IPS-NIHi7 (cell line): ENCODE measurements around the gene PIPOX.

Experiments used
- DNase-seq: peaks from one replicate; pipeline ENCODE4 v3.0.0; 2012; ENCODE audit warnings: mixed read lengths; ENCODE audit errors: extremely low spot score

The PIPOX gene

GRCh38 chr17:29048440-29049368 is 5.8 kb downstream of the PIPOX start:
- no peak for DNase-seq

GRCh38 chr17:29049541-29050145 is 6.7 kb downstream of the PIPOX start:
- no peak for DNase-seq

- DNase-seq, result no peak
Observed at GRCh38 chr17:29050176-29050575, 7.2 kb downstream of the PIPOX start.

- no peak for DNase-seq
Observed at GRCh38 chr17:29051194-29051593, 8.3 kb downstream of the PIPOX start.

GRCh38 chr17:29051731-29052130 is 8.8 kb downstream of the PIPOX start:
- DNase-seq, result no peak

- DNase-seq, result no peak
Observed at GRCh38 chr17:29054835-29055234, 11.9 kb downstream of the PIPOX start.

GRCh38 chr17:29057361-29057760 is 14.4 kb downstream of the PIPOX start:
- DNase-seq, result no peak

- DNase-seq, result no peak
Observed at GRCh38 chr17:29058391-29058790, 15.4 kb downstream of the PIPOX start.

GRCh38 chr17:29059281-29059680 is 16.3 kb downstream of the PIPOX start:
- no peak for DNase-seq

- no peak for DNase-seq
Observed at GRCh38 chr17:29060475-29060874, 17.5 kb downstream of the PIPOX start.

GRCh38 chr17:29061036-29061435 is 18.1 kb downstream of the PIPOX start:
- DNase-seq, result no peak

GRCh38 chr17:29062215-29062614 is 19.3 kb downstream of the PIPOX start:
- no peak for DNase-seq

GRCh38 chr17:29063992-29064391 is 21.1 kb downstream of the PIPOX start:
- no peak for DNase-seq

GRCh38 chr17:29066047-29066446 is 23.1 kb downstream of the PIPOX start:
- DNase-seq, result no peak

GRCh38 chr17:29066606-29067005 is 23.7 kb downstream of the PIPOX start:
- DNase-seq, result no peak

GRCh38 chr17:29068818-29069217 is 25.9 kb downstream of the PIPOX start:
- no peak for DNase-seq

GRCh38 chr17:29069526-29070041 is 26.6 kb downstream of the PIPOX start:
- DNase-seq, result peak; percentile 66

- no peak for DNase-seq
Observed at GRCh38 chr17:29070308-29070707, 27.4 kb downstream of the PIPOX start.

- DNase-seq, result no peak
Observed at GRCh38 chr17:29070781-29071180, 27.8 kb downstream of the PIPOX start.

GRCh38 chr17:29071303-29071702 is 28.4 kb downstream of the PIPOX start:
- DNase-seq, result no peak

GRCh38 chr17:29073045-29073444 is 30.1 kb downstream of the PIPOX start:
- DNase-seq, result no peak

- DNase-seq, result no peak
Observed at GRCh38 chr17:29073520-29073919, 30.6 kb downstream of the PIPOX start.

- no peak for DNase-seq
Observed at GRCh38 chr17:29074488-29074887, 31.5 kb downstream of the PIPOX start.
